Endometrium (tissue), 2 donors: Measurements from ENCODE around the gene CCT2.

Experiments
- FAIRE-seq: peaks from 2 replicates; lab custom pipeline; 2012; peaks lifted over from hg19 to GRCh38; lab: Jason Lieb, UNC
- donor health status: control.
- donor health status: control.

The CCT2 gene

GRCh38 chr12:69642531-69642930, 57.3 kb downstream of the CCT2 start:
- FAIRE-seq: no peak

DNA sequence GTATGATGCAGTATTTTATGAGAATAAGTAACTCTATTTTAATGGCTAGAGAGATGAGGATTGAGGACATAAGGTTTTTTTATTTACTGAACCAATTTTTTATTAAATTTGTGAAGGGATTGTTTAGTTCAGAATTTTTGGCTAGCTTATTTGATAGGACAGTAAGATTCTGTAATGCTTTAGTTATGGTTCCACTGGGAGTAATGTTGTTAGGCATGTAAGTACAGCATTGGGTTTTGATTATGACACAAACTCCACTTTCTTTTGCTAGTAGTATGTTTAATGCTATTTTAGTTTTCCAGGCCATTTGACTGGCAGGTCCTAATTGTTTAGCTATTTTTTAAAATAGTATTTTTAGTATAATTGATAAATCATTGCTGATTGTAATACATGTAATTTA, 59.3 kb downstream of the CCT2 start:
- no peak for FAIRE-seq

DNA sequence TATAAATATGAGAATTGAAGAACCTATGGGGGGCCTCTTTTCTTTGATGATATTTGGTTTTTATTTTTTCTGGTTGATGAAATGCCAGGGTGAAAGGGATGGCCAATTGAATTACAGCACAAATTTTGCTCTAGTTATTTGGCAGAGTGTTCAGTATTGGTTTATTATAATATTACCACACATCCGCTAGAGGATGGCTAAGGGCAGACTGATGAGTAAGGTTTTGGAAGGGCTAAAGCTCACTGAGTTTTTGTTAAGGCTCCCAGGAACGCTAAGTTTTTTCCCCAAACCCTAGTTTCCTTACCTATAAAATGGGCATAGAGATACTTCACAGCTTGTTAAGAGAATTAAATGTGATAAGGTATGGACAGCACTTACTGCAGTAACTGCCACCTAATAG, 59.8 kb downstream of the CCT2 start:
- no peak for FAIRE-seq

DNA sequence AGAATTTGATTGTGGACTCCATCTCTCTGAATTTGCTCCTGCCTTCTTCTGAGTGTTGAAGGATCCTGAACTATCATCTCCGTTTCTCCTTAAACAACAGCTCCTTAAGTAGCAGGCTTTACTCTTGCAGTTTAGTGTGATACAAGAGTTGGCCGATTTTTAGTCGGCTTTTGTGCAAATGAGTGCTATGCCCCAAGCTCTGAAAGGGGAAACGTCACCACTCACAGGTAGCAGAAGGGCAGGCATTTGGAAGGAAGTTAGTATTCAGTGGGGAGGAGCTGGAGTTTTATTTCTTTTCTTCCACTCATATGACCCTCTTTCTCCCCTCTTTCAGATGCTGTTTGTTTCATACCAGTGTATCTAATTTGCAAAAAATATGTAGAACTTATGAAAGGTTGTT, 61.9 kb downstream of the CCT2 start:
- no peak for FAIRE-seq

- FAIRE-seq: no peak
Measured at GRCh38 chr12:69648476-69648875, 63.2 kb downstream of the CCT2 start.

DNA sequence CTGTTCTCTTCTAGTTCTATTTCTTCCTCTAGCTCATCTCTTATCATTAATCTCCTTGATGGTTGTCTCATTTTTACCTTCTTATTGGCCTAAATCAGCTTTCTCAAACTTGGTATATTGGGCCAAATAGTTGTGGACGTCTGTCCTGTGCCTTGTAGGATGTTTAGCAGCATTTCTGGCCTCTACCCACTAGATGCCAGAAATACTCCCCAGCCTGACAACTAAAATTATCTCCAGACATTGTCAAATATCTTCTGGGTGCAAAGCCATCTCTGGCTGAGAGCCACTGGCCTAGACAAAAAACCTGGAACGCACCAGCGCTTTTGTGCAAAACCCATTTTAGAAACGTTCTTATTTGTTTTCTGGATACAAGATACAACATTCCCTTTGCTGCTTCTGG, 64.3 kb downstream of the CCT2 start:
- no peak for FAIRE-seq
